ENCODE results near the gene RDH13.

DNA sequence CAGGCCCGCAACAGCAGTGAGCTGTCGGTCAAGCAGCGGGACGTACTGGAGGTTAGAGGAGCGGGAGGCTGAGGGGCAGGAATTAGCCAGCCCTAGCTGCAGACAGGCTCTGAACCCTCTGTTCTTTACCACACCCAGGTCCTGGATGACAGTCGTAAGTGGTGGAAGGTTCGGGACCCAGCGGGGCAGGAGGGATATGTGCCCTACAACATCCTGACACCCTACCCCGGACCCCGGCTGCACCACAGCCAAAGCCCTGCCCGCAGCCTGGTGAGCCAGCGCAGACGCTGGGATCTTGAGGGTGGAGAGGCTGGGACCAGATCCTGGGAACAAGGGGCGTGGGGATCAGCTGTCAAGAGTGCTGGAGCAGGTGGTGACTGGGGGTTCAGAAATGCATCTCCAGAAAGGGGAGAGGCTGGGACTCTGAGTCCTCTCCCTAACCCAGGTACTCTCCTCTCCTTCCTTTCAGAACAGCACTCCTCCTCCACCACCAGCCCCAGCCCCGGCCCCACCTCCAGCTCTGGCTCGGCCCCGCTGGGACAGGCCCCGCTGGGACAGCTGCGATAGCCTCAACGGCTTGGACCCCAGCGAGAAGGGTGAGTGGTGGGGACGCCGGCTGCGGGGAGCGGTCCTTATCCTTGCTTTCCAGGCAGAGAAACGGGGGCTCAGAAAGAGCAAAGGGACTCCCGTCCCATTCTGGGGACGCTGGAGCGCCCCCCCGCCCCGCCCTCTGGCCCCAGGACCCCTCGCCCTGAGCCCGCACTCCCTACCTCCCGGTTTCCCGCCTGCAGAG is 23.2 kb upstream of the RDH13 start:
- TF ChIP-seq, protein P1, sequence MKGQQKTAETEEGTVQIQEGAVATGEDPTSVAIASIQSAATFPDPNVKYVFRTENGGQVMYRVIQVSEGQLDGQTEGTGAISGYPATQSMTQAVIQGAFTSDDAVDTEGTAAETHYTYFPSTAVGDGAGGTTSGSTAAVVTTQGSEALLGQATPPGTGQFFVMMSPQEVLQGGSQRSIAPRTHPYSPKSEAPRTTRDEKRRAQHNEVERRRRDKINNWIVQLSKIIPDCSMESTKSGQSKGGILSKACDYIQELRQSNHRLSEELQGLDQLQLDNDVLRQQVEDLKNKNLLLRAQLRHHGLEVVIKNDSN (IDR thresholded peaks at IDR 0.05), result no peak
- TF ChIP-seq TEAD4 (IDR thresholded peaks at IDR 0.05) (no peak), RAD21 (IDR thresholded peaks at IDR 0.05; ENCODE audit: low read depth) (no peak), EP300 (IDR thresholded peaks at IDR 0.05; ENCODE audit: borderline replicate concordance) (no peak), YY1 (IDR thresholded peaks at IDR 0.05; ENCODE audit: low read depth) (no peak)
